ENCODE data around the gene GPATCH2.
"Not testable (repeated sequence)": the region's sequence is repeated elsewhere in the genome, so short reads cannot be mapped to it uniquely, and the experiment has no call there.

GPATCH2 gene

DNA sequence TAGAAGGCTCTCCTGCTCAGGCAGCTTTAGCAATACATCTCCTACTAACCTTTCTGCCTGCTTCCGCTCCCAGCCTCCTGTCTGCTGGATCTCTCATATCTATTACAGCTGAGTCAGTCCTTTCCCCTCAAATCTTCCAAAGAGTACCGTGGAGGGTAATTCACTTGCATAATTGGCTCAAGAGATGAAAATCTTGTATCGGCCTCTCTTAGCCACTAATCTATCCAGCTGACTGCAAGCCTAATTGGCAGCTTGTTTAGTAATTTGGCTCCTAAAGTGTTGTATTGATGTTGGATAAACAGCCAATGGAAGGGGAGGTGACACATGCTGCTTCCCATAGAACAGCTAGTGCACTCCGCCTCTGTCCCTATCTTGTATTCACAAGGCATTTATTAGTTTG, 195.7 kb downstream of the GPATCH2 start:
- DNase-seq = no peak

GRCh38 chr1:217433664-217434063, 197.2 kb downstream of the GPATCH2 start:
- no peak for DNase-seq

DNA sequence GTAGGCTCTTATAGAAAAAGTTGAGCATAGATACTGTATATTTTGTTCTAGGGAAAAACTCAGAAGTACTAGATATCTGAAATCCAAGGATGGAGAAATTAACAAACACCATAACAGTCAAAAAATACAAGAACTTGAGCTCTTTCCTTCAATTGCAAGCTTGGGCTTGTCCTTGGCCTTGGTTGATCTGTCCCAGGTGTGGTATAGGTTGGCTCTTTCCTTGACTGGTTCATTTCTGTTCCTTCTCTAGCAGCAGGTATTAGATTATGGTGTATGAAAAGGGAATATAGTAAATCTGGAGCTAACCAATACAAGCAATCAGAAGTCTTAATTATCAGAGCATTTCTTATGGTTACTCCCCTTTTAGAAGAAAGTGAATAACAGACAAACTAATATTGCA, 198.6 kb downstream of the GPATCH2 start:
- DNase-seq = no peak

GRCh38 chr1:217431395-217431794, 199.5 kb downstream of the GPATCH2 start:
- no peak for DNase-seq

DNA sequence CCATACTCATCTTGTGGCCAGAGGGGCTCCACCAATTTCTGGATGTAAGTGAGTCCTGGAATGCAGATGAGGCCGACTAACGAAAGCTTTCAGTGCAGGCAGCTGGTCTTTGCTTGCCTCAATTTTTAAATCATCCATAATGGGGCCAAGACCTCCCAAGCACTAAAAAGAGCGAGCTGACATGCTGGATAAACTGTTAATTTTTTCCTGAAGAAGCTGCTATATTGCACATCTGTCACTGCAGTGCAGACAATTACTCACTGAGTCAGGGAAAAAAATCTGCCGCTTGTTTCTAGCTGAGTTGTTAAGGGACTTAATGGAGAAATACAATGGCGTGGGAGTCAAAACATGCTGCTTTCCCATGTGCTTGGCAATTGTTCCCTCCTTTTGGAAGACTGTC, 205.5 kb downstream of the GPATCH2 start:
- DNase-seq = peak; percentile 3

DNA sequence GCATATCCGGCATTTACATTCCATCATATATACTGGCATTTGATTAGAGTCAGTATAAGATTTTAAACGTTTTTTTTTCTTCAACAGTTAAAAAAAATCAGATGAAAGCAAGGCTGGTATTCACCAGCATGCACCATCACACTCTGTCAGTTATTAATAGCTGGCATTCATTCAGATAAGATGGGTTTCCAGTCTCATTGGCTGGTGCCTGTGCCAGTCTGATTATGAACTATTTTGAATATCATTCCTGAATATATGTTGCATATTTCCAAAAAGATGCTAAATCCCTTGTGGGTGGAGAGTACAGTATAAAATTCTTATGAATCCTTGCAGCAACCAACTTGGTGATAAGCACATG, 211.7 kb downstream of the GPATCH2 start:
- DNase-seq = no peak

DNA sequence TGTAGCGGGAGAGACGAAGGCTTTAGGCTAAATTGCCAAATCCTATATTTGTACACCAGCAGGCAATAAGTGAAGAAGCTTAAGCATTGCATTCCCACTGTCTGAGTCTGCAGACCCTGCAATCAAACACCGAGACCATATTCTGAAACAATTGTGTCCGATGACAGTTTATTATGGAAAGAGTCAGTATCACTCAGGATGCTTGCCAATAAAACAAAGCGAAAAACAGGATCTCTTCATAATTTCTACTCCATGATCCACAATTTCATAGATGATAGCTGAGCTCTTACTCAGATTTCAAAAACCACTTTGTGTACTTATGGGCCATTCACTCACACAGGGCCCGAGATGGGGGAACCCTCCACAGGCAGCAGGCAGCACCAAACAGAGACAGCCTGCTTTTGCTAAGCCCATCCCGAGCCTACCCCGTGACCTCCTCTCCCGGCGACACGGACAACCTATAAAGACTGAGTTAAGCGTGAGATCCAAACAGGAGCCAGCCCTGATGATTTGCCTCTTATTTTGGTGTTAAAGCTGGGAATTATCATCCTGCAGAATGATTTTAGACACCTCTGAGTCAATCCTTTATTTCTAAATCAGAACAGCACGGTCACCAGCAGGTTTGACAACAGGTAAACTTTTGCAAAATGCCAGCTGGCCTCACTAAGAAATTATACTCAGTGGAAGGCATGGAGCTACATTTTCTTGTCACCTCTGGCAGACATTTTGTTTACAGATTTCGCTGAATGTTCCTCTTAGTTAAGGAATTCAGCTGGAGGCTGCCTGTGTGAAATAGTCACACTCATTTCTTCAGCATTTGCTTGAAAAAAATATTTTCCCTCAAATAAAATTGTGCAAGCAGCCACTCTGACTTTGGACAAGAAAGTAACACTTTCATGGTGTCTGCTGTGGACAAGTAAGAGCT, 212.4 kb downstream of the GPATCH2 start:
- no peak for DNase-seq

DNA sequence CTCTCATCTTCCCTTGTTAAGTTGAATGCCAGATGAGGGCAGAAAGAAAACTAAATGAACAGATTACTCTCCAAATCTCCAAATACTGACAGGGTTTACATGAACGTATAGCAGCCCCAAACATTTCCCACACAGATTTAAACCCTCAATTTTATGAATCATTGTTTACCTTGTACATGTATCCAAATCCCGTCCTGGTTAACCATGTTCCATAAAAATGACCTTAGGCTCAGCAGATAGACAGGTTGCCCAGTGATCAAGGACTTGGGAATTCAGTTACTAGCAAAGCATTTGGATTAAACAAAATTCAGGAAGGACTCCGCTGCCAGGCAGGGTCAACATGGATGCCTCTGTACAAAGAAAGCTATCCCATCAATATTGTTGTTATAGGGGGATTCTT, 213.5 kb downstream of the GPATCH2 start:
- no peak for DNase-seq

- DNase-seq = no peak
Measured at GRCh38 chr1:217407534-217408001, 223.3 kb downstream of the GPATCH2 start.

DNA sequence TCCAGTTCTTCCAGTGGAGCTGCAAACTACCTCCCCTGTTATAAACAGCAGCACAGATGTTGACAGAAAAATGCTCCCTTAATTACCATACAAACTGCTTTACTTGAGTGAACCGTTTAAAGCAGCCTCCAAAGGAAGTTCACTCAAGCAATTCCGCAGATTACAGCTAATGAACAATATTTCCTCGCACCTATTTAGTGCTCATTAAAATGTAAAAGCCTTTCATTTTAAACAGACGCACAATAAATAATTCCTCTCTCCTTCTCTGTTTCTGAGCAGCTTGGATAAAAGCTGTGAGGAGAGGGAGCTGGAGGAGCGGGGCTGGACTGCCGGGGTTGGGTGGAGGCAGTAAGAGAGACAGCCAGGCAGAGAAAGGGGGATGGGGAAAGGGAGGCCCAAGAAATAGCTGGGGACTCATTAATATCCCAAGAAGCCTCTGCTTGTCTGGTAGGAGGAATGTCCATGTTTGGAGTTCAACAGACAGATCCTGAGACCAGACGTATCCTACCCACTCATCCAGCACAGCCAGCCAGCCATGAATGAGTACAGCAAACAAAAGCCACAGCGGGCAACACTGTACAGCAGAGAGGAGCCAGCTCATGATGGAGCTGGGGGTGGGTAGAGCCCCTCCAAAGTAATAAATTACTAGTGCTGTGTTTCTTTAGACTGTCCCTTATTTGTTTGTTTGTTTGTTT, 227.7 kb downstream of the GPATCH2 start:
- DNase-seq = no peak

DNA sequence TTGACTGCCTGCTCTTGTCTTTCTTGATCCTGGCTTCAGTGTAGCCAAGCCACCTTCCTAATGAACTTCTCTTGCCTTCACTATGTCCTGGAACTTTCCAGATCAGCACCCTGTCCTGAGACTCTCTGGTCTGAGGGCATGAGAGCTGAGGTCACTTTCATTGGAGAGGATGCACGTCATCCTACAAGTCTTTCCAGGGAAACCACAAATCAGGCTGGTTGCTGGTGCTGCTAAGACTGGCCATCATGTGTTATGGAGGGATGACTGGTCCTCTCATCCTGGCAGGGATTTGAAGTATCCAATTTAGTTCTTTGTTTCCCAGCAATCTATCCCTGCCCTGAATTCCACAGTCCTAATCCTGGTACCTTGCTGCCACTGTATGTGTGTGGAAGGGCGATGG, 228.6 kb downstream of the GPATCH2 start:
- DNase-seq = no peak

GRCh38 chr1:217393896-217394295, 237.0 kb downstream of the GPATCH2 start:
- DNase-seq = no peak

DNA sequence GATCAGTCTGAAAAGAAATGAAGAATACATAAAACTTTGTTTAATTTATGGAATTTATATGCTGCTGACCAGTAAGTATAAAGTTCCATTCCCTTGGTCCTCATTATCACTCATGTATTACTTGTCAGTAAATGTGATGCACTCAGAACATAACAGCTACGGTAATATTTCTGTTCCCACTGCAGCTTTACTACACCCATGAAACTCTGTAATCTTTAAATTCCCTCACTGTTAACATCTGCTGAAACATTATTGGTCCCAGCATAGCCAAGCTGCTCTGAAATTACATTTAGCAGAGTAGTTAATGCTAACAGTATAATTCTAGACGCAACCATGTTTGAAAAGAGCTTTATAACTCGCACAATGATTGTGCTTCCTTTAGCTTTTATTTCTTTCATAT, 238.4 kb downstream of the GPATCH2 start:
- no peak for DNase-seq

DNA sequence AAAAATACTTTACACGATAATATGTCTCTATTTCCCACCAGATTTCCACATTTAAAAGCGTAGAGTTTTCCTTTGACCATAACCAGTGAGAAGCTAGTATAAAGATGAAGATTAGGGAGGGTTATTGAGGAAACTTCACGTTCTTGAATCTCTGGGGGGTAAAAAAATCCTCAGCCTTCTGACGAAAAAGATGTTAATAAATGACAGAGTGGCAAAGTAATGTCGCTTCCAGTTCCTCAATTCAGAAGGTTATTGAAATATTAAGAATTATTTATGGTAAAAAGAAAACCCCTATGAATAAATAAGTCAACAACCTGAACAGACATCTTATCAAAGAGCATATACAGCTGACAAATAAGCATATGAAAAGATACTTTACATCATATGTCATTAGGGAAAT, 241.0 kb downstream of the GPATCH2 start:
- DNase-seq = no peak

- no peak for DNase-seq
Measured at GRCh38 chr1:217388522-217389065, 242.3 kb downstream of the GPATCH2 start.

GRCh38 chr1:217381773-217382172, 249.1 kb downstream of the GPATCH2 start:
- not testable (repeated sequence) for DNase-seq

DNA sequence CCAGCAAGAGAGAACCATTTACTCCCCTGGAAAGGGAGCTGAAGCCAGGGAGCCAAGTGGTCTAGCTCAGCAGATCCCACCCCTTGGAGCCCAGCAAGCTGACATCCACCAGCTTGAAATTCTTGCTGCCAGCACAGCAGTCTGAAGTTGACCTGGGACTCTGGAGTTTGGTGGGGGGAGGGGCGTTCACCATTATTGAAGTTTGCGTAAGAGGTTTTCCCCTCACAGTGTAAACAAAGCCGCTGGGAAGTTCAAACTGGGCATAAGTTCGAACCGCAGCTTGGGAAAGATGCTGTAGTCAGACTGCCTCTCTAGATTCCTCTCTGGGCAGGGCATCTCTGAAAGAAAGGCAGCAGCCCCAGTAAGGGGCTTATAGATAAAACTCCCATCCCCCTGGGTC, 251.1 kb downstream of the GPATCH2 start:
- not testable (repeated sequence) for DNase-seq

DNA sequence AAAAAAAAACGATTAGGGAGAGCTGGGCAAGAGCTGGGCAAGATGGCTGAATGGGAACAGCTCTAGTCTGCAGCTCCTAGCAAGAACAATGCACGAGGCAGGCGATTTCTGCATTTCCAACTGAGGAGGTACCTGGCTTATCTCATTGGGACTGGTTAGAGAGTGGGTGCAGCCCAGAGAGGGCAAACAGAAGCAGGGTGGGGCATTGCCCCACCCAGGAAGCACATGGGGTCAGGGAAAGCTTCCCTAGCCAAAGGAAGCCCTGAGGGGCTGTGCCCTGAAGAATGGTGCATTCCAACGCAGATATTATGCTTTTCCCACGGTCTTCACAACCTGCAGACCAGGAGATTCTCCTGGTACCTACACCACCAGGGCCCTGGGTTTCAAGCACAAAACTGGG, 251.6 kb downstream of the GPATCH2 start:
- DNase-seq = no peak

Measured in fibroblast of skin of back (primary cell).